ENCODE measurements around the gene MAPKAPK5.

DNA sequence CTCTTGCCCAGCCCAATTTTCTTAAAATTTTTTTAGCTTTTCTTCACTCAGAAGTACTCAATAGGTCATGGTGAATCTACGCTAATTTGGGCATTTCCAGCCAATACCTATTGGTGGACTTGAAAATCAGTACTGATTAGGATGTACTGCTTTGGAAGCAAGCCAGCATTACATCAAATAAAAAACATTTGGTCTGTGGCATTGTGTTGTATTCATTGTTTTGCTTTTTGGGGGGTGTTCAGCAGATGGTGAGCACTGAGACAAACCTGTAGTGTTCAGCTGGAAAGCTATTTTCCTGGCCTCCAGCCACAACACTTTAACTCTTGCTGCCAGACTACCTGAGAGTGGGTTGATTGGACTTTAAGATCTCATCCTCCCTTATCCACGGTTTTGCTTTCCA lies 4.0 kb downstream of the MAPKAPK5 start:
- TF ChIP-seq POLR2A (IDR thresholded peaks at IDR 0.05) = no peak
- TF ChIP-seq, protein P1, sequence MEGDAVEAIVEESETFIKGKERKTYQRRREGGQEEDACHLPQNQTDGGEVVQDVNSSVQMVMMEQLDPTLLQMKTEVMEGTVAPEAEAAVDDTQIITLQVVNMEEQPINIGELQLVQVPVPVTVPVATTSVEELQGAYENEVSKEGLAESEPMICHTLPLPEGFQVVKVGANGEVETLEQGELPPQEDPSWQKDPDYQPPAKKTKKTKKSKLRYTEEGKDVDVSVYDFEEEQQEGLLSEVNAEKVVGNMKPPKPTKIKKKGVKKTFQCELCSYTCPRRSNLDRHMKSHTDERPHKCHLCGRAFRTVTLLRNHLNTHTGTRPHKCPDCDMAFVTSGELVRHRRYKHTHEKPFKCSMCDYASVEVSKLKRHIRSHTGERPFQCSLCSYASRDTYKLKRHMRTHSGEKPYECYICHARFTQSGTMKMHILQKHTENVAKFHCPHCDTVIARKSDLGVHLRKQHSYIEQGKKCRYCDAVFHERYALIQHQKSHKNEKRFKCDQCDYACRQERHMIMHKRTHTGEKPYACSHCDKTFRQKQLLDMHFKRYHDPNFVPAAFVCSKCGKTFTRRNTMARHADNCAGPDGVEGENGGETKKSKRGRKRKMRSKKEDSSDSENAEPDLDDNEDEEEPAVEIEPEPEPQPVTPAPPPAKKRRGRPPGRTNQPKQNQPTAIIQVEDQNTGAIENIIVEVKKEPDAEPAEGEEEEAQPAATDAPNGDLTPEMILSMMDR (IDR thresholded peaks at IDR 0.05) = no peak

Data from esophagus squamous epithelium (tissue), 4 donors.